GM12878 (cell line): ENCODE measurements around the gene DNMT3A. TPM values are rescaled to one million over a fixed set of nuclear protein-coding genes. Genes with fewer than 3 reads are reported as not detected.

Source experiments
- ATAC-seq: fragments of 200-7000 bp; cut with Tn5 transposase; 3 replicates; pipeline ENCODE4 v1.9.1; 2020; ENCODE audit warnings: mild to moderate bottlenecking, moderate library complexity
- BruUV-seq: library from RNA; stranded (reverse); fragments of 400-500 nt; replicated peaks from 2 replicates; lab custom pipeline; 2021; lab: Mats Ljungman, UMichigan
- CTCF ChIA-PET: fragments of 300-600 bp; sonication (Branson Sonifier 250); formaldehyde crosslinking; extraction: SDS; loops from one replicate; lab custom pipeline; 2021; ENCODE audit warnings: inconsistent platforms; lab: Yijun Ruan, JAX
- POLR2A ChIA-PET: fragments of 350-600 bp; formaldehyde crosslinking; extraction: SDS; loops from one replicate; lab custom pipeline; 2021; ENCODE audit warnings: inconsistent platforms; lab: Charles Lee
- RAD21 ChIA-PET: fragments of 300-600 bp; sonication (Branson Sonifier 250); formaldehyde crosslinking; loops from one replicate; lab custom pipeline; 2023; ENCODE audit warnings: antibody characterized with exemption; ENCODE audit not compliant: unreplicated experiment; lab: Charles Lee
- SMC1A ChIA-PET: fragments of 300-600 bp; sonication (Branson Sonifier 250); formaldehyde crosslinking; loops from one replicate; lab custom pipeline; 2023; ENCODE audit not compliant: unreplicated experiment, uncharacterized antibody; lab: Charles Lee
- DNase-seq: peaks from one replicate; pipeline ENCODE4 v3.0.0-alpha.2; 2011; ENCODE audit warnings: low read depth, low spot score
- FAIRE-seq: peaks from 3 replicates; lab custom pipeline; 2011; peaks lifted over from hg19 to GRCh38; lab: Jason Lieb, UNC
- H2AFZ ChIP-seq: 2 replicates; pipeline ENCODE4 v1.6.0; 2011; ENCODE audit warnings: low read depth, low read length, control low read depth; ENCODE audit not compliant: control insufficient read depth
- H3K27ac ChIP-seq: 2 replicates; pipeline ENCODE4 v1.5.1; 2011; ENCODE audit warnings: control low read depth; ENCODE audit not compliant: control insufficient read depth, insufficient read depth
- H3K27me3 ChIP-seq, 2 experiments: replicated peaks in 1 of 2; 2 replicates each; pipeline versions ENCODE4 v1.6.0 to v1.6.1; 2011; ENCODE audit warnings: low read length in 1 of 2; ENCODE audit not compliant: control insufficient read depth in 2 of 2, insufficient read depth in 2 of 2
- H3K36me3 ChIP-seq, 2 experiments: 2 replicates each; pipeline ENCODE4 v1.5.1; 2011; ENCODE audit warnings: low read length in 1 of 2; ENCODE audit not compliant: control insufficient read depth in 2 of 2, insufficient read depth in 2 of 2
- H3K4me1 ChIP-seq: 2 replicates; pipeline ENCODE4 v1.6.1; 2011; ENCODE audit warnings: mild to moderate bottlenecking, low read length, moderate library complexity, mixed read lengths; ENCODE audit not compliant: control insufficient read depth, insufficient read depth
- H3K4me2 ChIP-seq: 2 replicates; pipeline ENCODE4 v1.6.0; 2011; ENCODE audit warnings: control low read depth; ENCODE audit not compliant: control insufficient read depth, insufficient read depth
- H3K4me3 ChIP-seq: fragments of 200-600 bp; sonication (generic); 2 replicates; pipeline ENCODE4 v1.5.1; 2016
- H3K79me2 ChIP-seq: 2 replicates; pipeline ENCODE4 v1.6.0; 2011; ENCODE audit warnings: low read length; ENCODE audit not compliant: control insufficient read depth, insufficient read depth
- H3K9ac ChIP-seq: 2 replicates; pipeline ENCODE4 v1.8.0; 2011; ENCODE audit warnings: low read length, control low read depth, mixed read lengths; ENCODE audit not compliant: control insufficient read depth, insufficient read depth
- H3K9me3 ChIP-seq: replicated peaks from 3 replicates; pipeline ENCODE4 v1.5.1; 2011; ENCODE audit warnings: mild to moderate bottlenecking, low read length; ENCODE audit not compliant: control insufficient read depth, insufficient read depth
- H4K20me1 ChIP-seq: 2 replicates; pipeline ENCODE4 v1.6.0; 2011; ENCODE audit not compliant: control insufficient read depth, insufficient read depth
- CUX1 ChIP-seq: IDR thresholded peaks from 2 replicates; pipeline ENCODE4 v1.6.1; 2012; ENCODE audit warnings: improper control_type of control experiment, low read depth, low read length; ENCODE audit not compliant: insufficient replicate concordance
- E4F1 ChIP-seq: fragments of 450-650 bp; IDR thresholded peaks from 2 replicates; pipeline ENCODE4 v1.6.1; 2018; ENCODE audit warnings: borderline replicate concordance, mild to moderate bottlenecking; ENCODE audit not compliant: partially characterized antibody
- MLLT1 ChIP-seq: fragments of 450-650 bp; IDR thresholded peaks from 2 replicates; pipeline ENCODE4 v1.6.1; 2016; ENCODE audit warnings: mild to moderate bottlenecking
- PBX3 ChIP-seq: IDR thresholded peaks from 2 replicates; pipeline ENCODE4 v1.6.1; 2011; ENCODE audit warnings: mild to moderate bottlenecking, low read depth, low read length, moderate library complexity; ENCODE audit not compliant: insufficient replicate concordance
- RELA ChIP-seq: fragments of 450-650 bp; IDR thresholded peaks from 2 replicates; pipeline ENCODE4 v1.8.0; 2014; ENCODE audit warnings: borderline replicate concordance; ENCODE audit not compliant: partially characterized antibody
- REST ChIP-seq: IDR thresholded peaks from 2 replicates; pipeline ENCODE4 v1.6.1; 2012; ENCODE audit warnings: mild to moderate bottlenecking, low read depth, low read length
- SMAD1 ChIP-seq: fragments of 450-650 bp; IDR thresholded peaks from 2 replicates; pipeline ENCODE4 v1.6.1; 2018; ENCODE audit warnings: mild to moderate bottlenecking, low read depth; ENCODE audit not compliant: partially characterized antibody
- SREBF2 ChIP-seq: IDR thresholded peaks from 2 replicates; pipeline ENCODE4 v1.6.1; 2012; ENCODE audit warnings: mild to moderate bottlenecking, low read length
- ZNF207 ChIP-seq: fragments of 450-650 bp; IDR thresholded peaks from 2 replicates; pipeline ENCODE4 v1.6.1; 2014; ENCODE audit warnings: antibody characterized with exemption, mild to moderate bottlenecking, borderline replicate concordance
- WGBS: methylation state at CpG from one replicate; pipeline ENCODE4 v1.1.6; 2016; ENCODE audit warnings: low lambda C conversion rate; ENCODE audit not compliant: insufficient replicate concordance, insufficient coverage; ENCODE audit errors: missing lambda C conversion rate; 5-methylcytosine and 5-hydroxymethylcytosine counted together
- in situ Hi-C: fragments of 300-500 bp; cut with MboI; formaldehyde crosslinking; loops from 9 replicates; pipeline ENCODE4 v1.14.3; 2018; ENCODE audit warnings: mixed read lengths
- intact Hi-C: fragments of 100-400 bp; cut with micrococcal nuclease; formaldehyde crosslinking; loops from one replicate; pipeline ENCODE4 v1.14.2; 2022; ENCODE audit not compliant: unreplicated experiment
- polyA plus RNA-seq, 11 experiments: library from polyadenylated mRNA; depleted of rRNA in 4 of 11; unstranded in 6 of 11; stranded (reverse) in 5 of 11; fragments of >200 nt; fragmentation: Nextera tagmentation in 4 of 11; fragmentation: Illumina TruSeq in 1 of 11; extraction: Ambion mirVana in 4 of 11; extraction: Trizol in 1 of 11; gene quantifications; 1 replicate in 1 of 11; 2 replicates in 10 of 11; pipeline versions ENCODE4 v1.2.1 to v1.2.3, GENCODE V29; 2011 to 2016; ENCODE audit warnings: inconsistent platforms in 2 of 11, missing spikeins in 2 of 11, low read depth in 1 of 11
- total RNA-seq, 4 experiments: library from RNA; depleted of rRNA in 3 of 4; stranded (reverse); fragments of >200 nt in 3 of 4; fragmentation: Illumina TruSeq in 1 of 4; extraction: Trizol in 1 of 4; gene quantifications; 2 replicates each; pipeline versions ENCODE4 v1.2.1 to v1.2.3, GENCODE V29; 2013 to 2021

DNMT3A gene
- total and polyA plus RNA-seq, 10 of the 15 experiments (the other 5 are each of a cell fraction or from before 2014, with no cell fraction given): 7.4 to 51.6 (median 17.4) TPM

- WGBS: 100% methylated on average over 1 of the region's 1 CpG
- RAD21 ChIA-PET: no interaction called here
- TF ChIP-seq ZNF207 (no peak), CUX1 (no peak), SREBF2 (no peak), E4F1 (no peak), PBX3 (no peak), RELA (no peak), MLLT1 (no peak), REST (no peak), SMAD1 (no peak)
Observed at GRCh38 chr2:25262288-25262687, 79.4 kb downstream of the DNMT3A start.

More at GRCh38 chr2:25262288-25262687, 79.4 kb downstream of the DNMT3A start:
- DNase-seq (no peak), FAIRE-seq (no peak), ATAC-seq (no peak)
- no peak overlapping the region for H3K27ac ChIP-seq
- H3K27me3 ChIP-seq: no peaks in the 10 kb centered on the region
- H3K4me2 ChIP-seq: no peak overlapping the region
- POLR2A ChIA-PET: interaction anchor here (0.7 kb wide), 2 partner anchors 11 to 12 kb away, joined by 6 read pairs; no protein-coding TSS in a partner anchor
- no peaks in the 10 kb centered on the region for H3K79me2 ChIP-seq
- CTCF ChIA-PET: no interaction called here
- no peak overlapping the region for H3K4me3 ChIP-seq
- SMC1A ChIA-PET: interaction anchor here (1.2 kb wide), 1 partner anchor 11 kb away, joined by 3 read pairs; no protein-coding TSS in a partner anchor
- H3K9ac ChIP-seq: no peak overlapping the region
- H3K36me3 ChIP-seq: peaks cover 3 to 5% of the 10 kb centered on the region in 2 experiments
- in situ Hi-C loops (no loop called here), intact Hi-C loops (no loop called here)
- BruUV-seq: no TSS peak
- H4K20me1 ChIP-seq: no peaks in the 10 kb centered on the region
- no peak overlapping the region for H2AFZ ChIP-seq
- H3K9me3 ChIP-seq: no peaks in the 10 kb centered on the region
- H3K4me1 ChIP-seq: no peaks in the 10 kb centered on the region
